ENCODE measurements around the gene MOB3B.

DNA sequence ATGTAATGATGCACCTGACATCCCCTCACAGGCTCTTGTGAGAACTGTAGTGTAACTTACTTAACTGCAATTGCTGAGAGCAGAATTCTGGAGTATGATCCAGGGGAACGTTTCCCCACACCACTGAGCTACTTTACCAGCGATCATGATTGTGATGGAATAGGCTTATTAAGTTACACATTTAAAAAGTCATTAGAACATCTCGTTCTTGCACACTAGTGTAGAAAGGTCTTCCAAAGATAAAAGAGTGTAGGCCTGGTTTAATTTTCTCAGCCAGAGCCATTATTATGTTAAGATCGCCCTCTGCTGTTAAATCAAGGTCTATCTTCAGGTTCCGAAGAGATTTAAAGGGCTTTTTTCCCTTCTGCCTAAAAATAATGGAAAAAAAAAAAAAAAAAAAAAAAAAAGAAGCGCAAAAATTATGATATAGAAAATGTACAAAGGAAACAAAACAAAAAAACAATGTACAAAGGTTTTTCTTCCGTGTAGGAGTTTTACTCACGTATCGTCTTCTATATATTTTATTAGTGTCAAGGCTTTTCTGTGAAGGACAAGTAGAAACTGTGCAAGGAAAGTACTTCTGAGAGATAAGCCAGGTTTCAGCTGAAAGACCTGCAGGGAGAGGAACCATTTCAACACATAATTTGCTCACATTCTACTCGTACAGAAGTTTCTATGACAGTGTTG lies 18.6 kb upstream of the MOB3B start:
- TF ChIP-seq, protein P1, sequence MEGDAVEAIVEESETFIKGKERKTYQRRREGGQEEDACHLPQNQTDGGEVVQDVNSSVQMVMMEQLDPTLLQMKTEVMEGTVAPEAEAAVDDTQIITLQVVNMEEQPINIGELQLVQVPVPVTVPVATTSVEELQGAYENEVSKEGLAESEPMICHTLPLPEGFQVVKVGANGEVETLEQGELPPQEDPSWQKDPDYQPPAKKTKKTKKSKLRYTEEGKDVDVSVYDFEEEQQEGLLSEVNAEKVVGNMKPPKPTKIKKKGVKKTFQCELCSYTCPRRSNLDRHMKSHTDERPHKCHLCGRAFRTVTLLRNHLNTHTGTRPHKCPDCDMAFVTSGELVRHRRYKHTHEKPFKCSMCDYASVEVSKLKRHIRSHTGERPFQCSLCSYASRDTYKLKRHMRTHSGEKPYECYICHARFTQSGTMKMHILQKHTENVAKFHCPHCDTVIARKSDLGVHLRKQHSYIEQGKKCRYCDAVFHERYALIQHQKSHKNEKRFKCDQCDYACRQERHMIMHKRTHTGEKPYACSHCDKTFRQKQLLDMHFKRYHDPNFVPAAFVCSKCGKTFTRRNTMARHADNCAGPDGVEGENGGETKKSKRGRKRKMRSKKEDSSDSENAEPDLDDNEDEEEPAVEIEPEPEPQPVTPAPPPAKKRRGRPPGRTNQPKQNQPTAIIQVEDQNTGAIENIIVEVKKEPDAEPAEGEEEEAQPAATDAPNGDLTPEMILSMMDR (conservative IDR thresholded peaks at IDR 0.05; ENCODE audit: low read depth, low read length), result peak; percentile 60
- TF ChIP-seq EZH2 (IDR thresholded peaks at IDR 0.05; ENCODE audit: low read length, unreplicated experiment) (no peak), EZH2phosphoT487 (IDR thresholded peaks at IDR 0.05; ENCODE audit: borderline replicate concordance, low read length) (no peak)

Measured in PC-3 (cell line).